ENCODE data around the gene CRYGB. TPM values are rescaled to one million over a fixed set of nuclear protein-coding genes. Genes with fewer than 3 reads are reported as not detected.

Gene CRYGB
- total and polyA plus RNA-seq, 2 of the 13 experiments (the other 11 are each of a cell fraction or from before 2014, with no cell fraction given), result not detected

DNA sequence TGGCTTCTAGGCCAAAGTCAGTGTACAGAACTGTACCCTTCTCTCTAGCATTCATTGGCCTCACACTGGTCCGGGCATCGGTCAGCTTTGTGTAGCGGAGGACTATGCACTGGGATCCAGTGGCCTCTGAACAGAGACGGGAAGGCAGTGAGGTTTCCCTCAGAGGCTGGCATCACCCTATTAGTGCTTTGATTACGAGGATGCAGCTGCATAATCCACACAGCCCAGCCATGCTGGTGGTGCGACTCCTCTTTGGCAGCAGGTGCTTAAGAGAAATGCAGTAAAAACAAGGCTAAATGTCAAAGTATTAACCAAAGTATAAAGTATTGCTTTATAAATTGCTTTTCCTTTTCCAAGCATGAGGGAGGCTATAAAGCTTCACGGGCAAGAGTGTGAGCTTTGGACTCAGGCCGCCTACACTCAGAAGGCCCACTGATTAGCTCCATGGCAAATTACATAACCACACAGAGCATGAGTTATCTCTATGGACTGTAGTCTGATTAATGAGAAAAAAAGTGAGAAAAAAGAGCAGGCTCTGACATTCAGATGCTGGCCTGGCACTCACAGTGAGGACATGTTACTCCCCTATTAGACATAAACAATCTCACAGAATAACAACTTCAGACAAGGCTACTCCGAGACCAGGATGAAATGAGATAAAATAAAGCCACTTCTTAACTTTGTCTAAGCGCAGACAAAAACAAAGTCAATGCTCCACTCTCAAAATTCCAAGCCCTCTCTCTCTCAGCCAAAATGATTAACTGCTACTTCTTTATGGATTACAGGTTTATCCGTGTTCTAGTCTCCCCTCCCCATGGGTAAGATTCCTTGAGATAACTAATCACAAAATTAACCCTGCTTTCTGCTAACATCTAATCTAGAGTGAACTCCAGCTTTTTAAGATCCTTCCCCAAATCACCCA, 9.9 kb downstream of the CRYGB start (continued):
- TF ChIP-seq, protein P1, sequence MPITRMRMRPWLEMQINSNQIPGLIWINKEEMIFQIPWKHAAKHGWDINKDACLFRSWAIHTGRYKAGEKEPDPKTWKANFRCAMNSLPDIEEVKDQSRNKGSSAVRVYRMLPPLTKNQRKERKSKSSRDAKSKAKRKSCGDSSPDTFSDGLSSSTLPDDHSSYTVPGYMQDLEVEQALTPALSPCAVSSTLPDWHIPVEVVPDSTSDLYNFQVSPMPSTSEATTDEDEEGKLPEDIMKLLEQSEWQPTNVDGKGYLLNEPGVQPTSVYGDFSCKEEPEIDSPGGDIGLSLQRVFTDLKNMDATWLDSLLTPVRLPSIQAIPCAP (CRISPR knock-in tag; IDR thresholded peaks at IDR 0.05; ENCODE audit: low read depth), result no peak
- no peak for TF ChIP-seq ZNF367 (CRISPR knock-in tag; IDR thresholded peaks at IDR 0.05; ENCODE audit: borderline replicate concordance)
- TF ChIP-seq, protein P2, sequence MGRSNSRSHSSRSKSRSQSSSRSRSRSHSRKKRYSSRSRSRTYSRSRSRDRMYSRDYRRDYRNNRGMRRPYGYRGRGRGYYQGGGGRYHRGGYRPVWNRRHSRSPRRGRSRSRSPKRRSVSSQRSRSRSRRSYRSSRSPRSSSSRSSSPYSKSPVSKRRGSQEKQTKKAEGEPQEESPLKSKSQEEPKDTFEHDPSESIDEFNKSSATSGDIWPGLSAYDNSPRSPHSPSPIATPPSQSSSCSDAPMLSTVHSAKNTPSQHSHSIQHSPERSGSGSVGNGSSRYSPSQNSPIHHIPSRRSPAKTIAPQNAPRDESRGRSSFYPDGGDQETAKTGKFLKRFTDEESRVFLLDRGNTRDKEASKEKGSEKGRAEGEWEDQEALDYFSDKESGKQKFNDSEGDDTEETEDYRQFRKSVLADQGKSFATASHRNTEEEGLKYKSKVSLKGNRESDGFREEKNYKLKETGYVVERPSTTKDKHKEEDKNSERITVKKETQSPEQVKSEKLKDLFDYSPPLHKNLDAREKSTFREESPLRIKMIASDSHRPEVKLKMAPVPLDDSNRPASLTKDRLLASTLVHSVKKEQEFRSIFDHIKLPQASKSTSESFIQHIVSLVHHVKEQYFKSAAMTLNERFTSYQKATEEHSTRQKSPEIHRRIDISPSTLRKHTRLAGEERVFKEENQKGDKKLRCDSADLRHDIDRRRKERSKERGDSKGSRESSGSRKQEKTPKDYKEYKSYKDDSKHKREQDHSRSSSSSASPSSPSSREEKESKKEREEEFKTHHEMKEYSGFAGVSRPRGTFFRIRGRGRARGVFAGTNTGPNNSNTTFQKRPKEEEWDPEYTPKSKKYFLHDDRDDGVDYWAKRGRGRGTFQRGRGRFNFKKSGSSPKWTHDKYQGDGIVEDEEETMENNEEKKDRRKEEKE (IDR thresholded peaks at IDR 0.05), result no peak
- peak; percentile 70 for TF ChIP-seq IRF2 (CRISPR knock-in tag; IDR thresholded peaks at IDR 0.05)
- TF ChIP-seq, protein P3, sequence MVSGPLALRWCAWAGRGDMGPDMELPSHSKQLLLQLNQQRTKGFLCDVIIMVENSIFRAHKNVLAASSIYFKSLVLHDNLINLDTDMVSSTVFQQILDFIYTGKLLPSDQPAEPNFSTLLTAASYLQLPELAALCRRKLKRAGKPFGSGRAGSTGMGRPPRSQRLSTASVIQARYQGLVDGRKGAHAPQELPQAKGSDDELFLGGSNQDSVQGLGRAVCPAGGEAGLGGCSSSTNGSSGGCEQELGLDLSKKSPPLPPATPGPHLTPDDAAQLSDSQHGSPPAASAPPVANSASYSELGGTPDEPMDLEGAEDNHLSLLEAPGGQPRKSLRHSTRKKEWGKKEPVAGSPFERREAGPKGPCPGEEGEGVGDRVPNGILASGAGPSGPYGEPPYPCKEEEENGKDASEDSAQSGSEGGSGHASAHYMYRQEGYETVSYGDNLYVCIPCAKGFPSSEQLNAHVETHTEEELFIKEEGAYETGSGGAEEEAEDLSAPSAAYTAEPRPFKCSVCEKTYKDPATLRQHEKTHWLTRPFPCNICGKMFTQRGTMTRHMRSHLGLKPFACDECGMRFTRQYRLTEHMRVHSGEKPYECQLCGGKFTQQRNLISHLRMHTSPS (CRISPR knock-in tag; IDR thresholded peaks at IDR 0.05; ENCODE audit: low read depth), result no peak
- TF ChIP-seq, protein P4, sequence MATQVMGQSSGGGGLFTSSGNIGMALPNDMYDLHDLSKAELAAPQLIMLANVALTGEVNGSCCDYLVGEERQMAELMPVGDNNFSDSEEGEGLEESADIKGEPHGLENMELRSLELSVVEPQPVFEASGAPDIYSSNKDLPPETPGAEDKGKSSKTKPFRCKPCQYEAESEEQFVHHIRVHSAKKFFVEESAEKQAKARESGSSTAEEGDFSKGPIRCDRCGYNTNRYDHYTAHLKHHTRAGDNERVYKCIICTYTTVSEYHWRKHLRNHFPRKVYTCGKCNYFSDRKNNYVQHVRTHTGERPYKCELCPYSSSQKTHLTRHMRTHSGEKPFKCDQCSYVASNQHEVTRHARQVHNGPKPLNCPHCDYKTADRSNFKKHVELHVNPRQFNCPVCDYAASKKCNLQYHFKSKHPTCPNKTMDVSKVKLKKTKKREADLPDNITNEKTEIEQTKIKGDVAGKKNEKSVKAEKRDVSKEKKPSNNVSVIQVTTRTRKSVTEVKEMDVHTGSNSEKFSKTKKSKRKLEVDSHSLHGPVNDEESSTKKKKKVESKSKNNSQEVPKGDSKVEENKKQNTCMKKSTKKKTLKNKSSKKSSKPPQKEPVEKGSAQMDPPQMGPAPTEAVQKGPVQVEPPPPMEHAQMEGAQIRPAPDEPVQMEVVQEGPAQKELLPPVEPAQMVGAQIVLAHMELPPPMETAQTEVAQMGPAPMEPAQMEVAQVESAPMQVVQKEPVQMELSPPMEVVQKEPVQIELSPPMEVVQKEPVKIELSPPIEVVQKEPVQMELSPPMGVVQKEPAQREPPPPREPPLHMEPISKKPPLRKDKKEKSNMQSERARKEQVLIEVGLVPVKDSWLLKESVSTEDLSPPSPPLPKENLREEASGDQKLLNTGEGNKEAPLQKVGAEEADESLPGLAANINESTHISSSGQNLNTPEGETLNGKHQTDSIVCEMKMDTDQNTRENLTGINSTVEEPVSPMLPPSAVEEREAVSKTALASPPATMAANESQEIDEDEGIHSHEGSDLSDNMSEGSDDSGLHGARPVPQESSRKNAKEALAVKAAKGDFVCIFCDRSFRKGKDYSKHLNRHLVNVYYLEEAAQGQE (IDR thresholded peaks at IDR 0.05; ENCODE audit: borderline replicate concordance in 1 of 2, low read depth in 1 of 2, low read length in 2 of 2), result no peak
- no peak for TF ChIP-seq ZNF737 (CRISPR knock-in tag; IDR thresholded peaks at IDR 0.05; ENCODE audit: borderline replicate concordance)
- TF ChIP-seq ZNF652 (CRISPR knock-in tag; IDR thresholded peaks at IDR 0.05; ENCODE audit: borderline replicate concordance, low read depth), result no peak; the same call in 1 of the 2 replicates
- TF ChIP-seq FOXA3 (CRISPR knock-in tag; IDR thresholded peaks at IDR 0.05), result peak; percentile 31; the same call in 1 of the 2 replicates
- TF ChIP-seq MEIS1 (CRISPR knock-in tag; IDR thresholded peaks at IDR 0.05; ENCODE audit: borderline replicate concordance), result no peak
- peak; percentile 48; the same call in 1 of the 2 replicates for TF ChIP-seq ZFP1 (CRISPR knock-in tag; IDR thresholded peaks at IDR 0.05)
- TF ChIP-seq, protein P5, sequence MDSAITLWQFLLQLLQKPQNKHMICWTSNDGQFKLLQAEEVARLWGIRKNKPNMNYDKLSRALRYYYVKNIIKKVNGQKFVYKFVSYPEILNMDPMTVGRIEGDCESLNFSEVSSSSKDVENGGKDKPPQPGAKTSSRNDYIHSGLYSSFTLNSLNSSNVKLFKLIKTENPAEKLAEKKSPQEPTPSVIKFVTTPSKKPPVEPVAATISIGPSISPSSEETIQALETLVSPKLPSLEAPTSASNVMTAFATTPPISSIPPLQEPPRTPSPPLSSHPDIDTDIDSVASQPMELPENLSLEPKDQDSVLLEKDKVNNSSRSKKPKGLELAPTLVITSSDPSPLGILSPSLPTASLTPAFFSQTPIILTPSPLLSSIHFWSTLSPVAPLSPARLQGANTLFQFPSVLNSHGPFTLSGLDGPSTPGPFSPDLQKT (CRISPR knock-in tag; IDR thresholded peaks at IDR 0.05; ENCODE audit: borderline replicate concordance), result no peak
- TF ChIP-seq, protein P6, sequence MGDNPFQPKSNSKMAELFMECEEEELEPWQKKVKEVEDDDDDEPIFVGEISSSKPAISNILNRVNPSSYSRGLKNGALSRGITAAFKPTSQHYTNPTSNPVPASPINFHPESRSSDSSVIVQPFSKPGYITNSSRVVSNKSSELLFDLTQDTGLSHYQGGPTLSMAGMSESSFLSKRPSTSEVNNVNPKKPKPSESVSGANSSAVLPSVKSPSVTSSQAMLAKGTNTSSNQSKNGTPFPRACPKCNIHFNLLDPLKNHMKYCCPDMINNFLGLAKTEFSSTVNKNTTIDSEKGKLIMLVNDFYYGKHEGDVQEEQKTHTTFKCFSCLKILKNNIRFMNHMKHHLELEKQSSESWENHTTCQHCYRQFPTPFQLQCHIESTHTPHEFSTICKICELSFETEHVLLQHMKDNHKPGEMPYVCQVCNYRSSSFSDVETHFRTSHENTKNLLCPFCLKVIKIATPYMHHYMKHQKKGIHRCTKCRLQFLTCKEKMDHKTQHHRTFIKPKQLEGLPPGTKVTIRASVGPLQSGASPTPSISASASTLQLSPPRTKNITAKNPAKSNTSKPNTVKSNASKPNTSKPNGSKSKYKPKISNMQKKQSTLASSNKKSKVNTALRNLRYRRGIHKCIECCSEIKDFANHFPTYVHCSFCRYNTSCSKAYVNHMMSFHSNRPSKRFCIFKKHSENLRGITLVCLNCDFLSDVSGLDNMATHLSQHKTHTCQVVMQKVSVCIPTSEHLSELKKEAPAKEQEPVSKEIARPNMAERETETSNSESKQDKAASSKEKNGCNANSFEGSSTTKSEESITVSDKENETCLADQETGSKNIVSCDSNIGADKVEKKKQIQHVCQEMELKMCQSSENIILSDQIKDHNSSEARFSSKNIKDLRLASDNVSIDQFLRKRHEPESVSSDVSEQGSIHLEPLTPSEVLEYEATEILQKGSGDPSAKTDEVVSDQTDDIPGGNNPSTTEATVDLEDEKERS (CRISPR knock-in tag; IDR thresholded peaks at IDR 0.05), result peak; percentile 76; the same call in 1 of the 2 replicates

All from HepG2 (cell line).